Lung (tissue), 12 donors: Measurements from ENCODE around the gene AKR7A3. TPM values are rescaled to one million over a fixed set of nuclear protein-coding genes. Genes with fewer than 3 reads are reported as not detected.

ENCODE experiments used
- ATAC-seq: fragments of 200-7000 bp; cut with Tn5 transposase; one replicate; pipeline ENCODE4 v1.9.1; 2020; ENCODE audit warnings: moderate number of reproducible peaks; ENCODE audit not compliant: insufficient read depth, low FRiP score
- DNase-seq, 3 donors: peaks; one replicate each; pipeline ENCODE4 v3.0.0-alpha.2; 2013 to 2017
- H3K27ac ChIP-seq, 2 donors: one replicate each; pipeline ENCODE4 v1.5.1; 2013; ENCODE audit warnings: mild to moderate bottlenecking in 2 of 2, moderate library complexity in 2 of 2, control low read depth in 1 of 2, inconsistent platforms in 1 of 2, low read depth in 1 of 2, low read length in 1 of 2
- H3K27me3 ChIP-seq, 3 donors: one replicate each; pipeline ENCODE4 v1.5.1; 2013; ENCODE audit warnings: low read length in 2 of 3; ENCODE audit not compliant: control insufficient read depth in 3 of 3, insufficient read depth in 3 of 3
- H3K36me3 ChIP-seq, 4 donors: one replicate each; pipeline ENCODE4 v1.5.1; 2013; ENCODE audit warnings: low read length in 4 of 4, mild to moderate bottlenecking in 1 of 4, moderate library complexity in 1 of 4; ENCODE audit not compliant: control insufficient read depth in 4 of 4, insufficient read depth in 4 of 4
- H3K4me1 ChIP-seq, 5 donors: one replicate each; pipeline ENCODE4 v1.5.1; 2013; ENCODE audit warnings: low read length in 5 of 5, mild to moderate bottlenecking in 2 of 5, moderate library complexity in 1 of 5; ENCODE audit not compliant: control insufficient read depth in 5 of 5, insufficient read depth in 5 of 5
- H3K4me3 ChIP-seq: one replicate; pipeline ENCODE4 v1.5.1; 2013; ENCODE audit warnings: mild to moderate bottlenecking, control low read depth, moderate library complexity
- H3K9ac ChIP-seq, 2 donors: one replicate each; pipeline ENCODE4 v1.5.1; 2013; ENCODE audit warnings: low read length in 2 of 2, control low read depth in 1 of 2; ENCODE audit not compliant: insufficient read depth in 1 of 2
- H3K9me3 ChIP-seq, 4 donors: one replicate each; pipeline ENCODE4 v1.5.1; 2013; ENCODE audit warnings: low read length in 3 of 4, mild to moderate bottlenecking in 1 of 4, moderate library complexity in 1 of 4; ENCODE audit not compliant: control insufficient read depth in 4 of 4, insufficient read depth in 3 of 4
- WGBS, 2 donors: extraction: QIAGEN DNeasy Blood & Tissue Kit; methylation state at CpG; one replicate each; pipeline ENCODE4 v1.1.7; 2013; 5-methylcytosine and 5-hydroxymethylcytosine counted together
- polyA plus RNA-seq, 2 donors: library from polyadenylated mRNA; stranded (reverse); fragments of 200-250 nt; gene quantifications; one replicate each; pipeline ENCODE4 v1.2.1, GENCODE V29; 2013
- total RNA-seq, 2 donors: library from RNA; depleted of rRNA in 1 of 2; stranded (reverse); fragments of >200 nt in 1 of 2; gene quantifications; one replicate each; pipeline ENCODE4 v1.2.1, GENCODE V29; 2014 to 2021
- TF ChIP-seq, protein P1 (sequence below): IDR thresholded peaks from 2 replicates; pipeline ENCODE4 v1.5.1; 2012; ENCODE audit warnings: mild to moderate bottlenecking; ENCODE audit errors: control extremely low read depth, extremely low read depth
- donor health status: control.
- donor health status: control.
- donor health status: Bipolar disorder and iron deficiency.
- donor health status: healthy.
- donor health status: DM: yes; HTN: yes; CAD: no.

The AKR7A3 gene
- total and polyA plus RNA-seq, 4 donors: 0.23 to 1.3 (median 0.82) TPM

DNA sequence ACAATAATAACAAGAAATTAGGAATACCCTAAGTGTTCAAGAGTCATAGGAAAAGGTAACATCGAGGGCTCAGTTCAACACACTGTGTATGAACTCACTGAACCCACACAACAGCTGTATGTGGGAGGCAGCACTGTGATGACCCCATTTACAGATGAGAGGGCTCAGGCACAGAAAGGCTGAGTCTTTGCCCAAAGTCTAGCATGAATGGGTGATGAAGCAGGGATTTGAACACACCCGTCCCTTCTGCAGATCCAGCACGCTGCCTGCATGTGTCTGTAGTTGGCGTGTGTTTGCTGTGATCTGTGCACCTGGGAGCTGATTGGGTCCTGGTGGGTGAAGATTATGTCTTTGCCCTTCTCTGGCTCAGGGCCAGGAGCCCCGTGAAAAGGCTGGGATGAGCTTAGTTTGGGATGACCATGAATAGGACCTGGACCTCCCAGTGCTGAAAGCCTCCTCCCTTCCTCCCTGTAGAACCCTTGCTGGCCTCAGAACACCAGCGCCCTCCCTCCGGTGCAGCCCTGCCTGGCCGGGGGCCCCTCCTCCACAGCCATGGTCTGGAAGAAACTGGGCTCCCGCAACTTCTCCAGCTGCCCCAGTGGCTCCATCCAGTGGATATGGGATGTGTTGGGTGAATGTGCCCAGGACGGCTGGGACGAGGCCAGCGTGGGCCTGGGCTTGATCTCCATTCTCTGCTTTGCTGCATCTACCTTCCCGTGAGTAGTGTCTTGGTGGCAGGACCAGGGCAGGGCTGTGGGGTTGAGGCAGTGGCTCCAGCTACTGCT, 28.7 kb upstream of the AKR7A3 start:
- Histone ChIP-seq H3K4me1 (peaks cover 0 to 14% (median 9%) of the 10 kb centered on the region in 5 donors), H3K27ac (no peak overlapping the region), H3K36me3 (peaks cover 0 to 8% (median 3%) of the 10 kb centered on the region in 4 donors), H3K27me3 (no peaks in the 10 kb centered on the region), H3K4me3 (no peak overlapping the region), H3K9ac (no peak overlapping the region), H3K9me3 (no peaks in the 10 kb centered on the region)
- DNase-seq (no peak), ATAC-seq (no peak)
- TF ChIP-seq, protein P1, sequence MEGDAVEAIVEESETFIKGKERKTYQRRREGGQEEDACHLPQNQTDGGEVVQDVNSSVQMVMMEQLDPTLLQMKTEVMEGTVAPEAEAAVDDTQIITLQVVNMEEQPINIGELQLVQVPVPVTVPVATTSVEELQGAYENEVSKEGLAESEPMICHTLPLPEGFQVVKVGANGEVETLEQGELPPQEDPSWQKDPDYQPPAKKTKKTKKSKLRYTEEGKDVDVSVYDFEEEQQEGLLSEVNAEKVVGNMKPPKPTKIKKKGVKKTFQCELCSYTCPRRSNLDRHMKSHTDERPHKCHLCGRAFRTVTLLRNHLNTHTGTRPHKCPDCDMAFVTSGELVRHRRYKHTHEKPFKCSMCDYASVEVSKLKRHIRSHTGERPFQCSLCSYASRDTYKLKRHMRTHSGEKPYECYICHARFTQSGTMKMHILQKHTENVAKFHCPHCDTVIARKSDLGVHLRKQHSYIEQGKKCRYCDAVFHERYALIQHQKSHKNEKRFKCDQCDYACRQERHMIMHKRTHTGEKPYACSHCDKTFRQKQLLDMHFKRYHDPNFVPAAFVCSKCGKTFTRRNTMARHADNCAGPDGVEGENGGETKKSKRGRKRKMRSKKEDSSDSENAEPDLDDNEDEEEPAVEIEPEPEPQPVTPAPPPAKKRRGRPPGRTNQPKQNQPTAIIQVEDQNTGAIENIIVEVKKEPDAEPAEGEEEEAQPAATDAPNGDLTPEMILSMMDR: no peak
- 85 to 87% methylated on average over 12 to 13 of the region's 13 CpGs for WGBS, 2 donors

DNA sequence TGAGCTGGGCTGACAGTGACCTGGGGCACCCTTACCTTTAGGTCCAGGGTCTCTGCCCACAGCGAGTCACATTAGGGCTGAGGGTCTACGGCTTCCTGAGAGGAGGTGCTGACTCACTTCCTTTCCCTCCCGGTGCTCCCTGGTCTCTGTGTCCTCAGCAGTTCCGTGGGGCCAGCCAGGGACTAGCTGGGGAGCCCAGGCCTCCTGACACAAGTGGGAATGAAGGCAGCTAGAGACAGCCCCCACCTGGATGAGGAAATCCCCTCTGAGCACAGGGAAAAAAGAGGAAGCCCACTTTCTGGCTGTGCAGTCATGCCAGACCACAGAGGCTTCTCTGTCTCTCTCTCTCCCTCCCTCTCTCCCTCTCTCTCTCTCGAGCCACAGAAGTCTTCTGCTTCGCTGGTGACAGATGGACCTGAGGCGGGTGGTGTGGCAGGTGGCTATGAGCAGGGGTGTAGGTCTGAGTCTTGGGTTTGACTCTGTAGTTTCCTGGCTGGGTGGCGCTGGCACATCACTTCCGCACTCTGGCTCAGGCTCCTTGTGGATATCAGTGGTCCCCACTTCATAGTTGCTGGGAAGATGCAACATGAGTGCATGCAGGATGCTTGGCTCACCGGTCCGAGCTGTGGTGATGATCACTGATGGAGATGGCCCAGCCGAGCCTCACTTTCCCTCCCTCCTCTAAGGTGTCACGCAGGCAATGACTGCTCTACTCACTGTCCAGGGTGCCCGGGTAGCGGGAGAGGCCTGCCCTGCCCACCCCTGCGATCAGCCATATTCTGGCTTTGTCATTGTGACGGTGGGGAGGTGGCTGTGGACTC, 27.0 kb upstream of the AKR7A3 start:
- WGBS, 2 donors: 53 to 64% methylated on average over 17 of the region's 17 CpGs
- no peaks in the 10 kb centered on the region for H3K27me3 ChIP-seq
- DNase-seq (no peak), ATAC-seq (no peak)
- H3K4me3 ChIP-seq: no peak overlapping the region
- H3K9me3 ChIP-seq: no peaks in the 10 kb centered on the region
- H3K27ac ChIP-seq: no peak overlapping the region
- TF ChIP-seq, protein P1: no peak
- peaks cover 0 to 24% (median 9%) of the 10 kb centered on the region in 5 donors for H3K4me1 ChIP-seq
- no peak overlapping the region for H3K9ac ChIP-seq
- H3K36me3 ChIP-seq: peaks cover 0 to 8% (median 1%) of the 10 kb centered on the region in 4 donors

DNA sequence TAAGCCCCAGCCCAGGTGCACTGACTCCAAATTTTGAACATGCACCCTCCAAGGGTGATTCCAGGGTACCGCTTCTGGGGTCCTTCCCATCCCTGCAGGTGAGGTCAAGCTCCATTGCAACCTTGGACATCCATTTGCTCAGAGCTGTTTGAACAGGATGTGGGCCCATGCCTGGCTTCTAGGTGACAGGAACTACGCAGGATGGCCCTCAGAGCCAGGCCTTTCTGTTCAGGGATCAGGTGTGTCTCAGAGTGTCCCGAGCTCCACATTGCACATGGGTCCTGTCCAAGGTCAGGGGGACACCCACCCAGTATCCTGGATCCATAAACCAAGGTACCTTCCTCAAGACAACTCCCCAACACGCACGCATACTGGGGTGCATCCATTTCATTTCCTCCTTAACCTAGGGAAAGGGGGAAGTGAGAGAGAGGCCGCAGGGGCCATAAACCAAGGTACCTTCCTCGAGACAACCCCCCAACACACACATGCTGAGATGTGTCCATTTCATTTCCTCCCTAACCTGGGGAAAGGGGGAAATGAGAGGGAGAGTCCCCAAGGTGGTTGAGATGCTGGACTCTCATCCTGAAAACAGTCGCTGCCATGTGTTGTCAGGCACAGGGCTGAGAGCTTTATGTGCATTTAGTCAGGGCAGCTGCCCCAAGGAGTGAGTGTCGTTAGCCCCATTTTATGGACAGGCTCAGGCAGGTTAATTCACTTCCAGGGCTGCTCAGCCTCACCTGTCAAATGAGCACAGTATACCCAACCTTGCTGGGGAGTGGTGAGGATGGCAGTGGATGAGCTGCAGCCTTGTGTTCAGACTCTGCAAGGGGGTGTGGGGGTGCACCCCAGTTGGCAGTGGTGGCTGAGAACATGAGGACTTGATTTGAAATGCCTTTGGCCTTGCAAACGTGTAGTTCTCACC, 25.7 kb upstream of the AKR7A3 start:
- TF ChIP-seq, protein P1: no peak
- Histone ChIP-seq H3K9me3 (no peaks in the 10 kb centered on the region), H3K4me1 (peaks cover 0 to 24% (median 9%) of the 10 kb centered on the region in 5 donors), H3K36me3 (peaks cover 0 to 8% (median 1%) of the 10 kb centered on the region in 4 donors), H3K27me3 (no peaks in the 10 kb centered on the region), H3K9ac (no peak overlapping the region), H3K4me3 (no peak overlapping the region), H3K27ac (no peak overlapping the region)
- WGBS, 2 donors: 70 to 77% methylated on average over 10 of the region's 10 CpGs
- ATAC-seq: no peak
- no peak for DNase-seq
